AG08395 (cell line): ENCODE measurements around the gene FOXA2.
"Not testable (repeated sequence)": the region's sequence is repeated elsewhere in the genome, so short reads cannot be mapped to it uniquely, and the experiment has no call there.

Experiments used
- DNase-seq: peaks from one replicate; pipeline ENCODE4 v3.0.0; 2012; ENCODE audit warnings: mixed read lengths, low spot score

The FOXA2 gene

GRCh38 chr20:22567944-22568871 is 16.2 kb downstream of the FOXA2 start:
- DNase-seq, result no peak

GRCh38 chr20:22566876-22567658 is 17.3 kb downstream of the FOXA2 start:
- no peak for DNase-seq

- no peak for DNase-seq
These were observed 21.1 kb downstream of the FOXA2 start for GRCh38 chr20:22563062-22563965.

GRCh38 chr20:22562620-22563019 is 21.8 kb downstream of the FOXA2 start:
- DNase-seq, result no peak

- no peak for DNase-seq
These were observed 22.3 kb downstream of the FOXA2 start for GRCh38 chr20:22561965-22562577.

- no peak for DNase-seq
These were observed 23.6 kb downstream of the FOXA2 start for GRCh38 chr20:22560817-22561216.

GRCh38 chr20:22559711-22560318 is 24.6 kb downstream of the FOXA2 start:
- no peak for DNase-seq

- no peak for DNase-seq
These were observed 26.7 kb downstream of the FOXA2 start for GRCh38 chr20:22557403-22558276.

- no peak for DNase-seq
These were observed 27.8 kb downstream of the FOXA2 start for GRCh38 chr20:22556565-22557056.

- no peak for DNase-seq
These were observed 28.4 kb downstream of the FOXA2 start for GRCh38 chr20:22555791-22556564.

GRCh38 chr20:22554391-22554790 is 30.0 kb downstream of the FOXA2 start:
- DNase-seq, result no peak

- not testable (repeated sequence) for DNase-seq
These were observed 33.9 kb downstream of the FOXA2 start for GRCh38 chr20:22550514-22550913.

- no peak for DNase-seq
These were observed 36.3 kb downstream of the FOXA2 start for GRCh38 chr20:22548040-22548439.

GRCh38 chr20:22546344-22546743 is 38.0 kb downstream of the FOXA2 start:
- DNase-seq, result no peak

GRCh38 chr20:22545045-22545444 is 39.3 kb downstream of the FOXA2 start:
- no peak for DNase-seq

GRCh38 chr20:22544462-22544861 is 39.9 kb downstream of the FOXA2 start:
- no peak for DNase-seq

- DNase-seq, result no peak
These were observed 41.9 kb downstream of the FOXA2 start for GRCh38 chr20:22542427-22542826.

- DNase-seq, result no peak
These were observed 43.5 kb downstream of the FOXA2 start for GRCh38 chr20:22540832-22541231.
